GM23248 (cell line): ENCODE measurements around the gene ABCC12. TPM values are rescaled to one million over a fixed set of nuclear protein-coding genes. Genes with fewer than 3 reads are reported as not detected.

Experiments used
- DNase-seq: peaks from one replicate; pipeline ENCODE4 v3.0.0-alpha.2; 2015
- H2AFZ ChIP-seq: fragments of 200-600 bp; sonication (generic); 2 replicates; pipeline ENCODE4 v1.6.1; 2016; ENCODE audit warnings: antibody characterized with exemption
- H3F3A ChIP-seq: fragments of 200-600 bp; sonication (generic); 2 replicates; pipeline ENCODE4 v1.6.1; 2016; ENCODE audit warnings: mild to moderate bottlenecking, antibody characterized with exemption, mixed run types; ENCODE audit not compliant: insufficient read depth
- H3K27ac ChIP-seq: fragments of 200-600 bp; sonication (generic); 2 replicates; pipeline ENCODE4 v1.5.1; 2016; ENCODE audit warnings: mild to moderate bottlenecking
- H3K27me3 ChIP-seq: fragments of 200-600 bp; sonication (generic); replicated peaks from 2 replicates; pipeline ENCODE4 v1.6.1; 2016; ENCODE audit warnings: mild to moderate bottlenecking; ENCODE audit not compliant: insufficient read depth
- H3K36me3 ChIP-seq: fragments of 200-600 bp; sonication (generic); 2 replicates; pipeline ENCODE4 v1.6.1; 2016; ENCODE audit warnings: low read depth, mild to moderate bottlenecking
- H3K4me1 ChIP-seq: fragments of 200-600 bp; sonication (generic); 2 replicates; pipeline ENCODE4 v1.6.1; 2016; ENCODE audit warnings: mild to moderate bottlenecking; ENCODE audit not compliant: insufficient read depth
- H3K4me2 ChIP-seq: fragments of 200-600 bp; sonication (generic); one replicate; pipeline ENCODE4 v1.6.1; 2016; ENCODE audit warnings: mild to moderate bottlenecking; ENCODE audit not compliant: unreplicated experiment
- H3K4me3 ChIP-seq: fragments of 200-600 bp; sonication (generic); 2 replicates; pipeline ENCODE4 v1.5.1; 2016; ENCODE audit warnings: mild to moderate bottlenecking
- H3K79me2 ChIP-seq: fragments of 200-600 bp; sonication (generic); 2 replicates; pipeline ENCODE4 v1.6.1; 2016; ENCODE audit warnings: mild to moderate bottlenecking; ENCODE audit not compliant: insufficient read depth
- H3K9ac ChIP-seq: fragments of 200-600 bp; sonication (generic); 2 replicates; pipeline ENCODE4 v1.6.1; 2016; ENCODE audit warnings: mild to moderate bottlenecking
- H3K9me2 ChIP-seq: fragments of 200-600 bp; sonication (generic); 2 replicates; pipeline ENCODE4 v1.6.1; 2016; ENCODE audit warnings: mixed run types, mild to moderate bottlenecking, moderate library complexity; ENCODE audit not compliant: insufficient read depth
- H3K9me3 ChIP-seq: fragments of 200-600 bp; sonication (generic); one replicate; pipeline ENCODE4 v1.6.1; 2017; ENCODE audit warnings: low read depth
- H4K20me1 ChIP-seq: fragments of 200-600 bp; sonication (generic); 2 replicates; pipeline ENCODE4 v1.6.0; 2016; ENCODE audit not compliant: insufficient read depth
- EZH2 ChIP-seq: fragments of 200-600 bp; sonication (generic); IDR thresholded peaks from 2 replicates; pipeline ENCODE4 v1.6.1; 2018; ENCODE audit warnings: antibody characterized with exemption, mild to moderate bottlenecking; ENCODE audit not compliant: insufficient read depth, poor library complexity, severe bottlenecking
- EZH2phosphoT487 ChIP-seq: fragments of 200-600 bp; sonication (generic); IDR thresholded peaks from 2 replicates; pipeline ENCODE4 v1.6.1; 2018; ENCODE audit warnings: antibody characterized with exemption, moderate library complexity, mild to moderate bottlenecking, low read depth; ENCODE audit not compliant: insufficient read depth
- WGBS, 2 experiments: methylation state at CpG; one replicate each; pipeline ENCODE4 v1.1.6; 2015 to 2017; ENCODE audit warnings: low lambda C conversion rate in 2 of 2, low coverage in 1 of 2; ENCODE audit errors: missing lambda C conversion rate in 2 of 2; 5-methylcytosine and 5-hydroxymethylcytosine counted together
- in situ Hi-C: fragments of 300-500 bp; cut with MboI; formaldehyde crosslinking; loops from 2 replicates; pipeline ENCODE4 v1.15.0; 2020
- polyA plus RNA-seq: library from polyadenylated mRNA; unstranded; fragments of >200 nt; fragmentation: Nextera tagmentation; extraction: Ambion mirVana; gene quantifications from 2 replicates; pipeline ENCODE4 v1.2.1, GENCODE V29; 2016
- total RNA-seq: library from RNA; depleted of rRNA; stranded (reverse); fragments of >200 nt; shearing (Covaris generic); gene quantifications from 2 replicates; pipeline ENCODE4 v1.2.3, GENCODE V29; 2014

ABCC12 gene
- total and polyA plus RNA-seq, 2 experiments from 2014 or later: not detected

DNA sequence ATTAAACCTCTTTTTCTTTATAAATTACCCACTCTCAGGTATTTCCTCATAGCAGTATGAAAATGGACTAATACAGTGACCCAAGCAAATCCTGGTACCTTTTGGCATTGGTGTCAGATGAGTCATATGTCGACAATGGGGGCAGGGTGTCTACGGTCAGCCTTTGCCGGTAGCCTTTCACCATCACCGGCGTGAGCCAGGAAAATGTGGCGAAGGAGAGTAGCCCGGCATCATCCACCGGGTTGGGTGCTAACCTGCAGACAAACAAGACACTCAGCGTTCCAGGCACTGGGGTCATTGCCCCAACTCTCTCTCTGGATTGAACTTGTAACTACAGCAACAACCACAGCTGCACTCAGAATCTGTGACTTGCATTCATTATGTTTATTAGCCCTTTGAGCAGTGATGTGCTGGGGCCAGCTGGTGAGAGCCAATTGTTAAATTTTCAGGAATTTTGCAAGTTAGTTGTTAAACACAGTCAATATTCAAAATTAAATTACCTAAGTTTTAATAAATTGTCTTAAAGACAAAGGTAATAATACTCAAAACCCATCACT lies 11.9 kb downstream of the ABCC12 start:
- TF ChIP-seq EZH2phosphoT487: no peak
- no peak for TF ChIP-seq EZH2
- DNase-seq: no peak
- Histone ChIP-seq H3F3A (no peaks in the 10 kb centered on the region), H3K4me3 (no peak overlapping the region), H3K4me1 (no peaks in the 10 kb centered on the region), H3K9ac (no peak overlapping the region), H2AFZ (no peak overlapping the region), H3K36me3 (no peaks in the 10 kb centered on the region), H3K4me2 (no peak overlapping the region), H3K27me3 (no peaks in the 10 kb centered on the region), H4K20me1 (no peaks in the 10 kb centered on the region), H3K79me2 (no peaks in the 10 kb centered on the region), H3K27ac (no peak overlapping the region), H3K9me3 (no peaks in the 10 kb centered on the region), H3K9me2 (no peaks in the 10 kb centered on the region)
- in situ Hi-C loops: no loop called here
- WGBS, 2 experiments: 88 to 91% methylated on average over 9 of the region's 9 CpGs

GRCh38 chr16:48140821-48141220 lies 15.0 kb downstream of the ABCC12 start:
- no peaks in the 10 kb centered on the region for H4K20me1 ChIP-seq
- H3K27ac ChIP-seq: no peak overlapping the region
- H3K4me3 ChIP-seq: no peak overlapping the region
- H3K9ac ChIP-seq: no peak overlapping the region
- in situ Hi-C loops: no loop called here
- no peaks in the 10 kb centered on the region for H3K9me3 ChIP-seq
- no peaks in the 10 kb centered on the region for H3K4me1 ChIP-seq
- H2AFZ ChIP-seq: no peak overlapping the region
- no peak overlapping the region for H3K4me2 ChIP-seq
- no peaks in the 10 kb centered on the region for H3F3A ChIP-seq
- no peaks in the 10 kb centered on the region for H3K36me3 ChIP-seq
- no peaks in the 10 kb centered on the region for H3K79me2 ChIP-seq
- no peaks in the 10 kb centered on the region for H3K9me2 ChIP-seq
- TF ChIP-seq EZH2phosphoT487 (no peak), EZH2 (no peak)
- H3K27me3 ChIP-seq: no peaks in the 10 kb centered on the region
- 64 to 75% methylated on average over 6 of the region's 6 CpGs for WGBS, 2 experiments
- DNase-seq: no peak

GRCh38 chr16:48139517-48139916 lies 16.3 kb downstream of the ABCC12 start:
- in situ Hi-C loops: no loop called here
- Histone ChIP-seq H3K27ac (no peak overlapping the region), H3K4me3 (no peak overlapping the region), H3K79me2 (no peaks in the 10 kb centered on the region), H3K4me2 (no peak overlapping the region), H3K4me1 (no peaks in the 10 kb centered on the region), H3K9ac (no peak overlapping the region), H3K27me3 (no peaks in the 10 kb centered on the region), H3K36me3 (no peaks in the 10 kb centered on the region), H2AFZ (no peak overlapping the region), H4K20me1 (no peaks in the 10 kb centered on the region), H3F3A (no peaks in the 10 kb centered on the region), H3K9me3 (no peaks in the 10 kb centered on the region), H3K9me2 (no peaks in the 10 kb centered on the region)
- no peak for TF ChIP-seq EZH2phosphoT487
- TF ChIP-seq EZH2: no peak
- WGBS, 2 experiments: 52 to 59% methylated on average over 3 of the region's 3 CpGs
- no peak for DNase-seq

GRCh38 chr16:48138543-48138942 lies 17.2 kb downstream of the ABCC12 start:
- Histone ChIP-seq H3F3A (no peaks in the 10 kb centered on the region), H2AFZ (no peak overlapping the region), H3K9me3 (no peaks in the 10 kb centered on the region), H3K27me3 (no peaks in the 10 kb centered on the region), H3K36me3 (no peaks in the 10 kb centered on the region), H3K4me1 (no peaks in the 10 kb centered on the region), H3K27ac (no peak overlapping the region), H3K79me2 (no peaks in the 10 kb centered on the region), H3K9me2 (no peaks in the 10 kb centered on the region), H4K20me1 (no peaks in the 10 kb centered on the region), H3K4me3 (no peak overlapping the region), H3K9ac (no peak overlapping the region), H3K4me2 (no peak overlapping the region)
- DNase-seq: no peak
- in situ Hi-C loops: no loop called here
- 57% methylated on average over 2 of the region's 2 CpGs for WGBS, 2 experiments
- no peak for TF ChIP-seq EZH2
- no peak for TF ChIP-seq EZH2phosphoT487

GRCh38 chr16:48137822-48138221 lies 18.0 kb downstream of the ABCC12 start:
- H3K9me2 ChIP-seq: no peaks in the 10 kb centered on the region
- no peaks in the 10 kb centered on the region for H3K36me3 ChIP-seq
- no peak overlapping the region for H3K27ac ChIP-seq
- H2AFZ ChIP-seq: no peak overlapping the region
- H3K27me3 ChIP-seq: no peaks in the 10 kb centered on the region
- no peaks in the 10 kb centered on the region for H4K20me1 ChIP-seq
- no peaks in the 10 kb centered on the region for H3F3A ChIP-seq
- WGBS, 2 experiments: 73 to 77% methylated on average over 3 of the region's 3 CpGs
- H3K79me2 ChIP-seq: no peaks in the 10 kb centered on the region
- in situ Hi-C loops: no loop called here
- H3K9me3 ChIP-seq: no peaks in the 10 kb centered on the region
- no peak overlapping the region for H3K4me2 ChIP-seq
- no peak overlapping the region for H3K4me3 ChIP-seq
- no peaks in the 10 kb centered on the region for H3K4me1 ChIP-seq
- DNase-seq: no peak
- H3K9ac ChIP-seq: no peak overlapping the region
- TF ChIP-seq EZH2phosphoT487 (no peak), EZH2 (no peak)
